GM23338 (cell line): ENCODE data around the gene CTRB1. TPM values are rescaled to one million over a fixed set of nuclear protein-coding genes. Genes with fewer than 3 reads are reported as not detected.

Source experiments
- ATAC-seq: fragments of 200-7000 bp; cut with Tn5 transposase; 3 replicates; pipeline ENCODE4 v1.9.1; 2020
- DNase-seq: peaks from one replicate; pipeline ENCODE4 v3.0.0-alpha.2; 2015; ENCODE audit warnings: low spot score
- H2AFZ ChIP-seq: fragments of 200-600 bp; sonication (generic); 2 replicates; pipeline ENCODE4 v1.8.0; 2016; ENCODE audit warnings: antibody characterized with exemption, mild to moderate bottlenecking, moderate library complexity
- H3F3A ChIP-seq: fragments of 200-600 bp; sonication (generic); replicated peaks from 2 replicates; pipeline ENCODE4 v1.8.0; 2017; ENCODE audit warnings: antibody characterized with exemption, mixed run types, low read depth
- H3K27ac ChIP-seq: fragments of 200-600 bp; sonication (generic); 2 replicates; pipeline ENCODE4 v1.6.1; 2016; ENCODE audit warnings: low read depth
- H3K27me3 ChIP-seq: fragments of 200-600 bp; sonication (generic); 2 replicates; pipeline ENCODE4 v1.8.0; 2016; ENCODE audit warnings: mild to moderate bottlenecking, mixed run types, moderate library complexity; ENCODE audit not compliant: insufficient read depth
- H3K36me3 ChIP-seq: fragments of 200-600 bp; sonication (generic); 2 replicates; pipeline ENCODE4 v1.8.0; 2016; ENCODE audit warnings: mild to moderate bottlenecking; ENCODE audit not compliant: insufficient read depth
- H3K4me1 ChIP-seq: fragments of 200-600 bp; sonication (generic); 2 replicates; pipeline ENCODE4 v1.8.0; 2016; ENCODE audit warnings: mild to moderate bottlenecking, moderate library complexity; ENCODE audit not compliant: insufficient read depth
- H3K4me2 ChIP-seq: fragments of 200-600 bp; sonication (generic); 2 replicates; pipeline ENCODE4 v1.7.1; 2017; ENCODE audit warnings: mixed run types
- H3K4me3 ChIP-seq: fragments of 200-600 bp; sonication (generic); 2 replicates; pipeline ENCODE4 v1.6.1; 2016; ENCODE audit warnings: mixed run types
- H3K79me2 ChIP-seq: fragments of 200-600 bp; sonication (generic); replicated peaks from 2 replicates; pipeline ENCODE4 v1.8.0; 2017; ENCODE audit warnings: mild to moderate bottlenecking; ENCODE audit not compliant: insufficient read depth
- H3K9me2 ChIP-seq: fragments of 200-600 bp; sonication (generic); 2 replicates; pipeline ENCODE4 v1.8.0; 2017; ENCODE audit not compliant: insufficient read depth
- H4K20me1 ChIP-seq: fragments of 200-600 bp; sonication (generic); replicated peaks from 2 replicates; pipeline ENCODE4 v1.8.0; 2017; ENCODE audit warnings: mild to moderate bottlenecking; ENCODE audit not compliant: insufficient read depth
- H3K27ac Mint-ChIP-seq: 2 replicates; pipeline ENCODE4 v1.8.0; 2020; ENCODE audit warnings: inconsistent platforms, mild to moderate bottlenecking, moderate library complexity, mixed read lengths
- H3K27me3 Mint-ChIP-seq: 3 replicates; pipeline ENCODE4 v1.8.0; 2022; ENCODE audit warnings: low read depth, mild to moderate bottlenecking, moderate library complexity, mixed read lengths, inconsistent platforms; ENCODE audit not compliant: insufficient read depth, poor library complexity
- H3K36me3 Mint-ChIP-seq: 3 replicates; pipeline ENCODE4 v1.8.0; 2021; ENCODE audit warnings: low read depth, mild to moderate bottlenecking, inconsistent platforms, moderate library complexity, mixed read lengths
- H3K4me1 Mint-ChIP-seq: 3 replicates; pipeline ENCODE4 v1.8.0; 2020; ENCODE audit warnings: mild to moderate bottlenecking, inconsistent platforms, mixed read lengths
- H3K4me3 Mint-ChIP-seq: 3 replicates; pipeline ENCODE4 v1.8.0; 2021; ENCODE audit warnings: moderate library complexity, mild to moderate bottlenecking, inconsistent platforms, mixed read lengths
- H3K9me3 Mint-ChIP-seq: 3 replicates; pipeline ENCODE4 v1.8.0; 2020; ENCODE audit warnings: moderate library complexity, mild to moderate bottlenecking, inconsistent platforms, mixed read lengths
- CREB1 ChIP-seq: fragments of 250-450 bp; sonication (Bioruptor Pico); IDR thresholded peaks from 2 replicates; pipeline ENCODE4 v1.5.0; 2020; ENCODE audit warnings: low read depth, mild to moderate bottlenecking, moderate library complexity
- CTCF ChIP-seq, 2 experiments: fragments of 200-600 bp in 1 of 2; sonication (generic) in 1 of 2; conservative IDR thresholded peaks; 2 replicates each; pipeline versions ENCODE4 v1.5.1 to v1.6.1; 2016 to 2017; ENCODE audit warnings: antibody characterized with exemption in 2 of 2, low read depth in 2 of 2, mild to moderate bottlenecking in 2 of 2, moderate library complexity in 1 of 2
- EZH2 ChIP-seq: fragments of 200-600 bp; sonication (generic); IDR thresholded peaks from one replicate; pipeline ENCODE4 v1.8.0; 2017; ENCODE audit warnings: antibody characterized with exemption, mild to moderate bottlenecking, low read depth; ENCODE audit not compliant: unreplicated experiment
- EZH2phosphoT487 ChIP-seq: fragments of 200-600 bp; sonication (generic); IDR thresholded peaks from one replicate; pipeline ENCODE4 v1.8.1; 2018; ENCODE audit warnings: antibody characterized with exemption; ENCODE audit not compliant: unreplicated experiment
- JUNB ChIP-seq: IDR thresholded peaks from one replicate; pipeline ENCODE4 v1.6.1; 2016; ENCODE audit warnings: antibody characterized with exemption; ENCODE audit not compliant: unreplicated experiment
- NANOG ChIP-seq: IDR thresholded peaks from 2 replicates; pipeline ENCODE4 v1.6.1; 2016; ENCODE audit warnings: antibody characterized with exemption, borderline replicate concordance
- POLR2AphosphoS5 ChIP-seq: IDR thresholded peaks from 2 replicates; pipeline ENCODE4 v1.6.1; 2016; ENCODE audit warnings: antibody characterized with exemption, low read depth
- REST ChIP-seq: IDR thresholded peaks from one replicate; pipeline ENCODE4 v1.6.1; 2018; ENCODE audit warnings: antibody characterized with exemption; ENCODE audit not compliant: unreplicated experiment
- STAT1 ChIP-seq: IDR thresholded peaks from one replicate; pipeline ENCODE4 v1.6.1; 2016; ENCODE audit warnings: antibody characterized with exemption; ENCODE audit not compliant: unreplicated experiment
- ZNF114 ChIP-seq: fragments of 250-450 bp; sonication (Bioruptor Pico); IDR thresholded peaks from 2 replicates; pipeline ENCODE4 v1.5.0; 2020; ENCODE audit warnings: mild to moderate bottlenecking, moderate library complexity
- ZNF331 ChIP-seq: fragments of 250-450 bp; sonication (Bioruptor Pico); IDR thresholded peaks from 2 replicates; pipeline ENCODE4 v1.5.0; 2020; ENCODE audit warnings: low read depth, mild to moderate bottlenecking, moderate library complexity
- polyA plus RNA-seq: library from polyadenylated mRNA; unstranded; fragments of >200 nt; fragmentation: Nextera tagmentation; extraction: Ambion mirVana; gene quantifications from 2 replicates; pipeline ENCODE4 v1.2.1, GENCODE V29; 2016
- total RNA-seq: library from RNA; depleted of rRNA; stranded (reverse); fragments of >200 nt; shearing (Covaris generic); gene quantifications from 2 replicates; pipeline ENCODE4 v1.2.3, GENCODE V29; 2014

The CTRB1 gene
- total and polyA plus RNA-seq, 2 experiments from 2014 or later = not detected

- Mint-ChIP-seq H3K4me1 (peaks cover 1% of the 10 kb centered on the region), H3K4me3 (no peak overlapping the region), H3K36me3 (no peaks in the 10 kb centered on the region), H3K27ac (no peak overlapping the region), H3K27me3 (peaks cover 7% of the 10 kb centered on the region), H3K9me3 (no peaks in the 10 kb centered on the region; the same call in 2 of the 3 replicates)
- Histone ChIP-seq H3K4me2 (no peak overlapping the region), H2AFZ (no peak overlapping the region), H3K79me2 (no peaks in the 10 kb centered on the region), H3K4me3 (no peak overlapping the region), H3K9me2 (no peaks in the 10 kb centered on the region), H3F3A (0 out of 2 replicates have a peak, but pooled peaks cover 2% of the 10 kb centered on the region), H3K4me1 (0 out of 2 replicates have a peak, but pooled peaks cover under 1% of the 10 kb centered on the region), H3K27ac (no peak overlapping the region), H3K36me3 (no peaks in the 10 kb centered on the region), H3K27me3 (no peaks in the 10 kb centered on the region), H4K20me1 (no peaks in the 10 kb centered on the region)
- DNase-seq = no peak
- TF ChIP-seq REST = no peak
- no peak for TF ChIP-seq CREB1
- no peak for TF ChIP-seq ZNF331 (CRISPR knock-in tag)
- no peak for TF ChIP-seq CTCF (conservative IDR thresholded peaks at IDR 0.05; ENCODE audit: low read depth in 2 of 2)
- no peak for TF ChIP-seq EZH2phosphoT487
- TF ChIP-seq NANOG = no peak
- TF ChIP-seq POLR2AphosphoS5 = no peak
- TF ChIP-seq JUNB = no peak
- TF ChIP-seq STAT1 = no peak
- no peak for TF ChIP-seq ZNF114
- TF ChIP-seq EZH2 = no peak
- ATAC-seq = no peak
Observed at GRCh38 chr16:75192606-75193264, 26.1 kb upstream of the CTRB1 start.
